GM18861 (cell line): Measurements from ENCODE around the gene RGS11.
"Not testable (repeated sequence)": the region's sequence is repeated elsewhere in the genome, so short reads cannot be mapped to it uniquely, and the experiment has no call there.

Experiments used
- ATAC-seq: cut with Tn5 transposase; IDR thresholded peaks from one replicate; pipeline ENCODE4 v1.9.1; 2021; ENCODE audit not compliant: unreplicated experiment

RGS11 gene

GRCh38 chr16:280991-281659, 5.4 kb upstream of the RGS11 start:
- no peak for ATAC-seq

- ATAC-seq = no peak
These were observed 4.8 kb upstream of the RGS11 start, which contains the start of gene ARHGDIG for GRCh38 chr16:280552-280951. Gene ARHGDIG (plus strand): TSS chr16:280591. CDS start chr16:280681, 90 bp downstream.

- no peak for ATAC-seq
These were observed 4.3 kb upstream of the RGS11 start for GRCh38 chr16:280005-280460.

- no peak for ATAC-seq
These were observed 3.8 kb upstream of the RGS11 start for GRCh38 chr16:279531-279930.

- ATAC-seq = no peak
These were observed 3.2 kb upstream of the RGS11 start for GRCh38 chr16:278863-279366.

GRCh38 chr16:276426-277077, 808 bp upstream of the RGS11 start:
- no peak for ATAC-seq

GRCh38 chr16:275041-275641, 603 bp downstream of the RGS11 start:
- no peak for ATAC-seq

- ATAC-seq = no peak
These were observed 2.0 kb downstream of the RGS11 start for GRCh38 chr16:273547-274421.

- ATAC-seq = no peak
These were observed 2.9 kb downstream of the RGS11 start for GRCh38 chr16:272633-273546.

- no peak for ATAC-seq
These were observed 5.1 kb downstream of the RGS11 start for GRCh38 chr16:270381-271255.

- ATAC-seq = no peak
These were observed 6.5 kb downstream of the RGS11 start for GRCh38 chr16:269061-269796.

- ATAC-seq = no peak
These were observed 7.3 kb downstream of the RGS11 start for GRCh38 chr16:268141-269053.

GRCh38 chr16:267562-267961, 8.2 kb downstream of the RGS11 start:
- not testable (repeated sequence) for ATAC-seq

GRCh38 chr16:266258-267164, 9.2 kb downstream of the RGS11 start:
- ATAC-seq = no peak

- ATAC-seq = no peak
These were observed 10.0 kb downstream of the RGS11 start for GRCh38 chr16:265711-266110.

- ATAC-seq = no peak
These were observed 10.7 kb downstream of the RGS11 start for GRCh38 chr16:265002-265529.
